Activated T-helper 17 cell treated with anti-CD3 and anti-CD28 coated beads, Interleukin-2, amount 50 U/mL, for 72 hours (primary cell): ENCODE results near the gene NMRK1. TPM values are rescaled to one million over a fixed set of nuclear protein-coding genes. Genes with fewer than 3 reads are reported as not detected.
A peak's percentile ranks its signal among the peaks of the same experiment; 100 is the strongest.

Experiments
- ATAC-seq: fragments of 150-1000 bp; cut with Tn5 transposase; replicated peaks from 2 replicates; pipeline ENCODE4 v1.10.0; 2021; ENCODE audit warnings: mild to moderate bottlenecking, moderate library complexity
- H3K27ac Mint-ChIP-seq: one replicate; pipeline ENCODE4 v1.8.0; 2022; ENCODE audit warnings: mixed read lengths
- H3K27me3 Mint-ChIP-seq: one replicate; pipeline ENCODE4 v1.8.0; 2022; ENCODE audit warnings: mixed read lengths
- H3K36me3 Mint-ChIP-seq: one replicate; pipeline ENCODE4 v1.8.0; 2022; ENCODE audit warnings: low read depth, mild to moderate bottlenecking, mixed read lengths
- H3K4me1 Mint-ChIP-seq: one replicate; pipeline ENCODE4 v1.8.0; 2022; ENCODE audit warnings: mixed read lengths
- H3K4me3 Mint-ChIP-seq: one replicate; pipeline ENCODE4 v1.8.0; 2022; ENCODE audit warnings: mild to moderate bottlenecking, mixed read lengths
- H3K9me3 Mint-ChIP-seq: one replicate; pipeline ENCODE4 v1.8.0; 2022; ENCODE audit warnings: mixed read lengths
- total RNA-seq, 2 donors: library from RNA; stranded (reverse); gene quantifications; one replicate each; pipeline ENCODE4 v1.2.3, GENCODE V29; 2022

Gene NMRK1
- 10 to 100 TPM; 39.6 to 51.5 TPM for total RNA-seq

GRCh38 chr9:75087824-75088645 lies at the start of gene NMRK1, which contains the start of gene OSTF1:
NMRK1 (minus strand) TSS chr9:75088155; CDS start chr9:75083115, 5,040 bp downstream.
OSTF1 (plus strand) TSS chr9:75088514; CDS start chr9:75088693, 179 bp downstream.
- ATAC-seq, result peak; percentile 88
- Mint-ChIP-seq H3K36me3 (peaks cover 73% of the 10 kb centered on the region), H3K27ac (peak within 1 kb of the TSS; percentile 93), H3K27me3 (no peaks in the 10 kb centered on the region), H3K4me3 (peak within 1 kb of the TSS; percentile 91), H3K9me3 (no peaks in the 10 kb centered on the region), H3K4me1 (peaks cover 37% of the 10 kb centered on the region)

DNA sequence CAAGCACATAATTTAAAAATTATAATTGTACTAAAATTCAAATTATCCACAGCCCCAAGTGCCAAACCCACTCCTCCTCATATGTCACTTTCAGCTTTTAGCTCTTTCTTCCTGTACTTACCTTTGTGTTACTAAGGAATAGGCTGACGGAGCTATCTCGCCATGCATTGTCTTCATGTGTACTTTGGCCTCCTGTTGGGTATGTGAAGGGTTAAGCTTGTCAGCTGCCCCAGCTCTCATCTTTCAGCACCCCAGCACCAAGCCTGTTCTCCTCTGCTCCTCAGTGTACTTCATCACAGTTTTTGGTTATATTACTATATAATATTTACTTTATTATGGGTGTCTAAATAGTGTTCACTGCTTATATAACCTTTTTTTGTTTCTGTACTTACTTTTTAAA lies 46.5 kb upstream of the NMRK1 start:
- H3K9me3 Mint-ChIP-seq, result peaks cover 3% of the 10 kb centered on the region
- H3K27ac Mint-ChIP-seq, result peak overlapping the region; percentile 77
- H3K4me1 Mint-ChIP-seq, result peaks cover 28% of the 10 kb centered on the region
- no peak overlapping the region for H3K4me3 Mint-ChIP-seq
- ATAC-seq, result no peak
- no peaks in the 10 kb centered on the region for H3K27me3 Mint-ChIP-seq
- peaks cover 99% of the 10 kb centered on the region for H3K36me3 Mint-ChIP-seq

- H3K4me3 Mint-ChIP-seq, result no peak overlapping the region
- H3K36me3 Mint-ChIP-seq, result peaks cover 99% of the 10 kb centered on the region
- no peaks in the 10 kb centered on the region for H3K27me3 Mint-ChIP-seq
- peak overlapping the region; percentile 65 for H3K27ac Mint-ChIP-seq
- peaks cover 3% of the 10 kb centered on the region for H3K9me3 Mint-ChIP-seq
- peaks cover 33% of the 10 kb centered on the region for H3K4me1 Mint-ChIP-seq
- no peak for ATAC-seq
These were observed 45.4 kb upstream of the NMRK1 start for GRCh38 chr9:75133396-75133795.

GRCh38 chr9:75132244-75132643 lies 44.3 kb upstream of the NMRK1 start:
- H3K27me3 Mint-ChIP-seq, result no peaks in the 10 kb centered on the region
- peaks cover 39% of the 10 kb centered on the region for H3K4me1 Mint-ChIP-seq
- H3K4me3 Mint-ChIP-seq, result no peak overlapping the region
- H3K9me3 Mint-ChIP-seq, result peaks cover 3% of the 10 kb centered on the region
- H3K36me3 Mint-ChIP-seq, result peaks cover 100% of the 10 kb centered on the region
- peak overlapping the region; percentile 7 for H3K27ac Mint-ChIP-seq
- no peak for ATAC-seq

DNA sequence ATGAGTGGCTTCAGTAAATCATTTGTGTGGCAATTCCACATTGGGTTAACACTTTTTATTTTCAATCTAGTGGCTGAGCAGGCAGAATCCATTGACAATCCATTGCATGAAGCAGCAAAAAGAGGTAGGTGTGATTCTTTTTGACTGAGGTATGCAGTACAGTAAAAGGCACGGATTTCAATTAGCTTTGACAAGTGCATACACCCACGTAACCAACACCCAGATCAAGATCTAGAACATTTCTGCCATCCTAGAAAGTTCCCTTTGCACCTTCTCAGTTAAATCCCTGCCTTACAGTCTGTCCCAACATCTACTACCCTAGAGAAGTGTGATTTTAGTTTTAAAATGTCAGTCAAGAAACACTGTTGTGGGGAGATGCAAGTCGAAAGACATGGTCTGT lies 43.7 kb upstream of the NMRK1 start:
- H3K9me3 Mint-ChIP-seq, result peaks cover 3% of the 10 kb centered on the region
- peaks cover 39% of the 10 kb centered on the region for H3K4me1 Mint-ChIP-seq
- no peaks in the 10 kb centered on the region for H3K27me3 Mint-ChIP-seq
- H3K4me3 Mint-ChIP-seq, result no peak overlapping the region
- no peak for ATAC-seq
- H3K36me3 Mint-ChIP-seq, result peaks cover 98% of the 10 kb centered on the region
- H3K27ac Mint-ChIP-seq, result peak overlapping the region; percentile 7

DNA sequence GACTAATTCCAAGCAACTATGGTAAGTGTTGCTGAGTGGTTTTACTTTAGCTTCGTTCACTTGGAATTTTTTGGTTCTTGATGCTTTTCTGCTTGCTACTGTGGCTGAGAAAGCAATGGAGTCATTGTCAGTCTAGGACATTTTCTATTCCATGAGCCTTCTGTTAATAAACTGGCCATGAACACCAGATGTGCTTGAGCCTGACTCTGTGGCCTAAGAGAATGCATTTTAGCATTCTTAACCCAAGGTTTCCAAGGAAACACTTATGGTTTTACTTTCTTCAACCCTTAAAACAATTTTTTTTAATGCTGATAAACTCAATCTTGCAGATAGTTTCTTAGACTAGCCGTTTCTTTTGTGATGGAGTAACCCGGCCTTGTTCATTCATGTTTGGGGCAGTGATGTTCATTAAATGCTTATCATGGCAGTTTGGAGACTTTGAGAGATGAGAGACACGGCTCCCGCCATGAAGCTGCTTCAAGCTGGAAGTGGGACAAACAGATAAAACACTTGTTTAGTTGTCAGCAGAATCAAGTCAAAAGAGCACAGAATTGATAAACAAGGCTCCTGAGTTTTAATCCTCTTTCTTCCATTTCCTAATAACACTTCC lies 42.8 kb upstream of the NMRK1 start:
- peaks cover 39% of the 10 kb centered on the region for H3K4me1 Mint-ChIP-seq
- H3K36me3 Mint-ChIP-seq, result peaks cover 94% of the 10 kb centered on the region
- ATAC-seq, result no peak
- H3K27ac Mint-ChIP-seq, result peak overlapping the region; percentile 7
- H3K9me3 Mint-ChIP-seq, result peaks cover 3% of the 10 kb centered on the region
- no peak overlapping the region for H3K4me3 Mint-ChIP-seq
- no peaks in the 10 kb centered on the region for H3K27me3 Mint-ChIP-seq

- no peak for ATAC-seq
- Mint-ChIP-seq H3K36me3 (peaks cover 94% of the 10 kb centered on the region), H3K4me1 (peaks cover 39% of the 10 kb centered on the region), H3K27ac (peak overlapping the region; percentile 7), H3K27me3 (no peaks in the 10 kb centered on the region), H3K4me3 (no peak overlapping the region), H3K9me3 (peaks cover 3% of the 10 kb centered on the region)
These were observed 42.2 kb upstream of the NMRK1 start for GRCh38 chr9:75130172-75130571.

GRCh38 chr9:75128535-75128934 lies 40.6 kb upstream of the NMRK1 start:
- H3K4me1 Mint-ChIP-seq, result peaks cover 39% of the 10 kb centered on the region
- H3K27me3 Mint-ChIP-seq, result no peaks in the 10 kb centered on the region
- ATAC-seq, result peak; percentile 96
- H3K4me3 Mint-ChIP-seq, result peak overlapping the region; percentile 38
- peaks cover 94% of the 10 kb centered on the region for H3K36me3 Mint-ChIP-seq
- no peaks in the 10 kb centered on the region for H3K9me3 Mint-ChIP-seq
- H3K27ac Mint-ChIP-seq, result peak overlapping the region; percentile 84

- no peaks in the 10 kb centered on the region for H3K27me3 Mint-ChIP-seq
- H3K36me3 Mint-ChIP-seq, result peaks cover 94% of the 10 kb centered on the region
- no peak for ATAC-seq
- H3K4me3 Mint-ChIP-seq, result no peak overlapping the region
- peaks cover 25% of the 10 kb centered on the region for H3K4me1 Mint-ChIP-seq
- no peak overlapping the region for H3K27ac Mint-ChIP-seq
- no peaks in the 10 kb centered on the region for H3K9me3 Mint-ChIP-seq
These were observed 35.7 kb upstream of the NMRK1 start for GRCh38 chr9:75123696-75124095.

DNA sequence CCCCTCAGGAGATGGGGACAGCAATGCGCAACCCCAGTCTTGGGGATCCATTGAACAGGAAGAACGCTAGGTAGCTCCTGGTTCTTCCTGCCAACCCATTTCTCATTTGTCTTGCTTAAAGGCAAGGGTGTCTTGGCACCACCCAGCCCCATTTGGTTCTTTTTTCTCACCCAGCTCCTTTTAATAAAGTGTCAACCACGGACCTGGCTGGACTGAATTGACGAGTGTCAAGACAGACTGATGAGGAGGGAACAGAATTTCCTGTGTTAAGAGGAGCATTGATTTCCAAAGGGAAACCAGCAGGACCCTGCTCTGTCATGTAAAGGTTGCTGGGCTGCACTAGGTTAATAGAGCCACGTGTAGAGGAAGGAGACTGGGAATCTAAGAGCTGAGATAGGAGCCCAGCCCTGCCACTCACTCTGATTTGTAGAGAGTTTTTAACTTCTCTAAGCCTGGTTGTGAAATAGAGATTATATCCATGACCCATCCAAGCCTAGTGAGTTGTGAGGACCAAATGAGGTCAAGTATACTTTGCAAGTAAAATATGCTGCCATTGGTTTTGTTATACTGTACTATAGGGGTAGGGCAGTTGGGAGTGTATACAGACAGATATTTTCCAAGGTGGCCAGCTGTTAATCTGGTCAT lies 34.1 kb upstream of the NMRK1 start:
- Mint-ChIP-seq H3K4me3 (no peak overlapping the region), H3K4me1 (peaks cover 33% of the 10 kb centered on the region), H3K27me3 (no peaks in the 10 kb centered on the region), H3K36me3 (peaks cover 95% of the 10 kb centered on the region), H3K27ac (no peak overlapping the region), H3K9me3 (peaks cover 9% of the 10 kb centered on the region)
- no peak for ATAC-seq

DNA sequence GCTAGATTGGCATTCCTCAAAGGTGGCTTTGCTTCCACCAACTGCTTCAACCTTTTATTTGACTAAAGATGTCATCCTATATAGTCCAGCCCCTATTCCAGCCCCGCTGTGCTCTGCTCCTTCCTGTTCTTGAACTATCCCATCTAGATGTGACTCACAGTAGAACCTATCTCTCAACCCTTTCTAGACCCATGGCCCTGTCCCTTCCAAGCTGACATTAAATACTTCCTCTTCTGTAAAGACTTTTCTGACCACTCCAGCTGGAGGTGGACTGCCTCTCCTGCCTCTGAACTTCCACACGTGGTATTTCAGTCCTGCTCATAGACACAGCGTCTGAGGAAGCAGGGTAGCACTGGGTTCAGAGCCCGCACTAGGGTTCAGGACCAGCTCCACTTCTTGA lies 32.7 kb upstream of the NMRK1 start:
- no peak for ATAC-seq
- Mint-ChIP-seq H3K27ac (peak overlapping the region; percentile 96), H3K4me1 (peaks cover 42% of the 10 kb centered on the region), H3K9me3 (peaks cover 9% of the 10 kb centered on the region), H3K36me3 (peaks cover 85% of the 10 kb centered on the region), H3K27me3 (no peaks in the 10 kb centered on the region), H3K4me3 (peak overlapping the region; percentile 78)

GRCh38 chr9:75117564-75117963 lies 29.6 kb upstream of the NMRK1 start:
- no peaks in the 10 kb centered on the region for H3K27me3 Mint-ChIP-seq
- peaks cover 51% of the 10 kb centered on the region for H3K4me1 Mint-ChIP-seq
- H3K36me3 Mint-ChIP-seq, result peaks cover 70% of the 10 kb centered on the region
- H3K27ac Mint-ChIP-seq, result peak overlapping the region; percentile 96
- peak overlapping the region; percentile 78 for H3K4me3 Mint-ChIP-seq
- peak; percentile 95 for ATAC-seq
- H3K9me3 Mint-ChIP-seq, result peaks cover 9% of the 10 kb centered on the region

- no peaks in the 10 kb centered on the region for H3K27me3 Mint-ChIP-seq
- H3K4me1 Mint-ChIP-seq, result peaks cover 54% of the 10 kb centered on the region
- ATAC-seq, result no peak
These were observed 28.4 kb upstream of the NMRK1 start for GRCh38 chr9:75116306-75116705.

DNA sequence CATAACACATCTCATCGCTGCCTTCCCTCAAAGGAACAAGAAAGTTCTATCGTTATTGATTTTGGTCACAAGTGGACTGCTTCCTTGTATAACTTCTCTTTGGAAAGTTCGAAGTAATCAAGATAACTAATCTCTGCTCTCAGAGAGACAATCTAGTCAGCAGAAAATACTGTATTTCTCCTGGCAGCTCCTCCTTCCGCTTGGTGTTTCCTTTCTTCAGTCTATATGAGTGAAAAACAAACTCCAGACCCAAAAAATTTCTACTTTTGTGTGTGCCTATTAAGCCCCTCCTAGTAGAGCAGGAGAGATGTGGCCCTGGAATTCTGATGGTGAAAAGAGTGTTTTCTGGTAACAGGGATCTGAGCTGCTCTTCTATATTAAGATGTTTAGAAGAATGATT lies 24.8 kb upstream of the NMRK1 start:
- Mint-ChIP-seq H3K36me3 (peaks cover 24% of the 10 kb centered on the region), H3K4me3 (peak overlapping the region; percentile 56)

More at GRCh38 chr9:75116306-75116705, 28.4 kb upstream of the NMRK1 start:
- peaks cover 59% of the 10 kb centered on the region for H3K36me3 Mint-ChIP-seq
- peaks cover 9% of the 10 kb centered on the region for H3K9me3 Mint-ChIP-seq
- peak overlapping the region; percentile 35 for H3K4me3 Mint-ChIP-seq
- peak overlapping the region; percentile 96 for H3K27ac Mint-ChIP-seq

More for the DNA sequence above, 24.8 kb upstream of the NMRK1 start:
- H3K4me1 Mint-ChIP-seq, result peaks cover 48% of the 10 kb centered on the region
- H3K9me3 Mint-ChIP-seq, result peaks cover 1% of the 10 kb centered on the region
- ATAC-seq, result no peak
- peak overlapping the region; percentile 75 for H3K27ac Mint-ChIP-seq
- H3K27me3 Mint-ChIP-seq, result no peaks in the 10 kb centered on the region
